T-cell (primary cell): ENCODE measurements around the gene CDK11A. TPM values are rescaled to one million over a fixed set of nuclear protein-coding genes. Genes with fewer than 3 reads are reported as not detected.
"Not testable (repeated sequence)": the region's sequence is repeated elsewhere in the genome, so short reads cannot be mapped to it uniquely, and the experiment has no call there.

ENCODE experiments used
- ATAC-seq, 4 experiments: fragments of 200-7000 bp in 3 of 4; fragments of 150-1000 bp in 1 of 4; cut with Tn5 transposase; replicated peaks in 1 of 4; 1 replicate in 3 of 4; 2 replicates in 1 of 4; pipeline ENCODE4 v1.10.0; 2021; ENCODE audit warnings: moderate library complexity in 3 of 4, mild to moderate bottlenecking in 2 of 4, moderate number of reproducible peaks in 1 of 4
- CTCF ChIA-PET, 2 donors: fragments of 300-600 bp; sonication (Branson Sonifier 250); formaldehyde crosslinking; loops; one replicate each; lab custom pipeline; 2022; ENCODE audit warnings: antibody characterized with exemption in 2 of 2; lab: Charles Lee
- POLR2A ChIA-PET, 2 donors: fragments of 300-600 bp; sonication (Branson Sonifier 250); formaldehyde crosslinking; loops; one replicate each; lab custom pipeline; 2022; ENCODE audit warnings: antibody characterized with exemption in 2 of 2; lab: Charles Lee
- DNase-seq, 35 experiments: peaks; one replicate each; pipeline versions ENCODE4 v3.0.0 to v3.0.0-alpha.2; 2013 to 2023
- H3K27ac ChIP-seq: one replicate; pipeline ENCODE4 v1.5.1; 2013; ENCODE audit warnings: low read length
- H3K27me3 ChIP-seq, 2 experiments: replicated peaks in 1 of 2; 1 replicate in 1 of 2; 2 replicates in 1 of 2; pipeline versions ENCODE4 v1.6.1 to v1.7.0; 2013; ENCODE audit warnings: low read length in 1 of 2, mixed read lengths in 1 of 2; ENCODE audit not compliant: control insufficient read depth in 2 of 2, insufficient read depth in 2 of 2; ENCODE audit errors: extremely low read depth in 1 of 2
- H3K36me3 ChIP-seq, 2 donors: 1 replicate in 1 of 2; 2 replicates in 1 of 2; pipeline versions ENCODE4 v1.6.1 to v1.7.0; 2013; ENCODE audit warnings: low read length in 1 of 2; ENCODE audit not compliant: control insufficient read depth in 2 of 2, insufficient read depth in 1 of 2; ENCODE audit errors: extremely low read depth in 1 of 2
- H3K4me1 ChIP-seq, 2 experiments: 1 replicate in 1 of 2; 2 replicates in 1 of 2; pipeline versions ENCODE4 v1.6.1 to v1.7.0; 2013; ENCODE audit warnings: low read length in 2 of 2, mixed read lengths in 1 of 2; ENCODE audit not compliant: insufficient read depth in 2 of 2, control insufficient read depth in 1 of 2; ENCODE audit errors: extremely low read depth in 1 of 2
- H3K4me3 ChIP-seq, 2 donors: 1 replicate in 1 of 2; 2 replicates in 1 of 2; pipeline versions ENCODE4 v1.5.1 to v1.7.0; 2013; ENCODE audit warnings: mild to moderate bottlenecking in 2 of 2, low read length in 1 of 2, moderate library complexity in 1 of 2; ENCODE audit not compliant: control insufficient read depth in 1 of 2; ENCODE audit errors: extremely low read depth in 1 of 2
- H3K9me3 ChIP-seq: 2 replicates; pipeline ENCODE4 v1.7.0; 2013
- H3K27ac Mint-ChIP-seq, 2 donors: one replicate each; pipeline ENCODE4 v1.8.0; 2020 to 2021; ENCODE audit warnings: mild to moderate bottlenecking in 2 of 2, mixed read lengths in 2 of 2
- H3K27me3 Mint-ChIP-seq, 2 donors: one replicate each; pipeline ENCODE4 v1.8.0; 2021 to 2022; ENCODE audit warnings: mixed read lengths in 2 of 2
- H3K36me3 Mint-ChIP-seq: one replicate; pipeline ENCODE4 v1.8.0; 2021; ENCODE audit warnings: mixed read lengths
- H3K4me1 Mint-ChIP-seq, 3 donors: one replicate each; pipeline ENCODE4 v1.8.0; 2020 to 2022; ENCODE audit warnings: mixed read lengths in 3 of 3, mild to moderate bottlenecking in 1 of 3
- H3K4me3 Mint-ChIP-seq, 3 donors: one replicate each; pipeline ENCODE4 v1.8.0; 2020 to 2022; ENCODE audit warnings: mild to moderate bottlenecking in 3 of 3, mixed read lengths in 3 of 3, moderate library complexity in 3 of 3
- H3K9me3 Mint-ChIP-seq, 3 donors: one replicate each; pipeline ENCODE4 v1.8.0; 2020 to 2022; ENCODE audit warnings: mixed read lengths in 3 of 3
- WGBS: methylation state at CpG from one replicate; pipeline ENCODE4 v1.1.5; 2013; ENCODE audit warnings: missing lambda C conversion rate; ENCODE audit not compliant: insufficient coverage; 5-methylcytosine and 5-hydroxymethylcytosine counted together
- total RNA-seq, 35 experiments: library from RNA in 6 of 35; stranded (reverse) in 6 of 35; fragments of 120-200 nt in 1 of 35; gene quantifications; one replicate each; pipeline versions ENCODE4 v1.2.1 to v1.2.4 and lab custom pipeline; 2013 to 2026

Gene CDK11A
- total RNA-seq, 5 donors from 2014 or later (not counting 1 experiment from before 2014, with no cell fraction given) = 109 to 243 (median 182) TPM

DNA sequence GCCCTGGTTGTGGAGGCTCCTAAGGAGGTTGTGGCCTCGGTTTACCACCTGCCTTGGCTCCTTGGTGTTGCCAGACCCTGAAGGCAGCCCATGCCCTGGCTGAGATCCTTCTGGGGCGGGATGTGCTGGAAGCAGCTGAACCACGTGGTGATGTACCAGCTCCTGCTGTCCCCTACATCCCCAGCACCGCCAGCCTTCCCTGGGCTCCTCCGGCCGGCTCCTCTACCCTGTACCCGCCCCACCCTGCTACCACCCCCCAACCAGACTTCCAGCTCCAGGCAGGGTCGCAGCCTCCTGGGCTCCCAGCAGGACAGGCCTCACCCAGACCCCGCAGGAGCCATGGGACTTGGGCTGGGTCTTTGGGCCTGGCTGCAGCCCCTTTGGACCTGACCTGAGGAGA lies 25.8 kb upstream of the CDK11A start:
- H3K27ac ChIP-seq, H3K4me3 Mint-ChIP-seq, CTCF ChIA-PET, H3K27me3 Mint-ChIP-seq, H3K4me3 ChIP-seq, ATAC-seq, POLR2A ChIA-PET, H3K27ac Mint-ChIP-seq, H3K4me1 Mint-ChIP-seq, H3K9me3 Mint-ChIP-seq, H3K36me3 Mint-ChIP-seq, H3K4me1 ChIP-seq, H3K27me3 ChIP-seq, DNase-seq, H3K9me3 ChIP-seq: not testable (repeated sequence)
- 93% methylated on average over 2 of the region's 9 CpGs for WGBS
- H3K36me3 ChIP-seq = peaks cover 15 to 16% of the 10 kb centered on the region in 2 donors

DNA sequence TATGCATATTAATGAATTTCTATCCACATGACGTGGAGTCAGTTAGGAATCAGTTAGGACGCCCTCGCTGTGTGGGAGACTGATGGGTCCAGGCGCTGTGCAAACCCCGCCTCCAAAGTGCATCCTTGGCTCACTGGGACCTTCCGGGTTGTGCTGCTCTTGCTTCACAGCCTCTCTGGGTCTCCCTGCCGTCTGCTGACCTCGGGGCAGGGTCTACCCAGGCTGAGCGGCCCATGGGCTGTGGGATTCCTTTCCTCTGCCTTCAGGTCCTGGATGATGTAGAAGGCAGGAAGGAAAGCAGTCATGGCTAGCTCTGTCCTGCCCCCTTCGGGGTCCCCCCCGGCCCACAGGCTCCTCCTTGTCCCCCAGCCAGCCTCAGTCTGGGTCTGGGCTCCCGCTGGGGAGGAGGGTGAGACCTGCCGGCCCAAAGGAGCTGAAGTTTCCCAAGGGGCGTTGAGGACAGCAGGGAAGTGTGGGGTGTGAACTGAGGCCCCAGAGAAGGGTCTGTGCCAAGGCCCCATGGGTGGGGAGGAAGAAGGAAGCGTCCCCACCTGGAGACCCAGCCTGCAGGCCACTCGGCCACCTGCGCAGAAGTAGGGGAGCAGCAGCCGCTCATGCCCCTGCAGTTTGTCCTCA lies 24.6 kb upstream of the CDK11A start:
- 89% methylated on average over 6 of the region's 18 CpGs for WGBS
- Mint-ChIP-seq H3K4me3 (peak overlapping the region in 1 of 3 donors; percentile 49), H3K9me3 (no peaks in the 10 kb centered on the region), H3K27me3 (no peaks in the 10 kb centered on the region), H3K36me3 (no peaks in the 10 kb centered on the region), H3K27ac (peak overlapping the region in 1 of 2 donors; percentile 58), H3K4me1 (peaks cover 0 to 6% (median 4%) of the 10 kb centered on the region in 3 donors)
- Histone ChIP-seq H3K4me1 (peaks cover 0 to 5% of the 10 kb centered on the region in 2 experiments), H3K9me3 (no peaks in the 10 kb centered on the region), H3K27ac (no peak overlapping the region), H3K4me3 (no peak overlapping the region), H3K27me3 (no peaks in the 10 kb centered on the region), H3K36me3 (peaks cover 11 to 12% of the 10 kb centered on the region in 2 donors)
- DNase-seq (no peak), ATAC-seq (no peak)
- CTCF ChIA-PET = no interaction called here
- POLR2A ChIA-PET = no interaction called here

DNA sequence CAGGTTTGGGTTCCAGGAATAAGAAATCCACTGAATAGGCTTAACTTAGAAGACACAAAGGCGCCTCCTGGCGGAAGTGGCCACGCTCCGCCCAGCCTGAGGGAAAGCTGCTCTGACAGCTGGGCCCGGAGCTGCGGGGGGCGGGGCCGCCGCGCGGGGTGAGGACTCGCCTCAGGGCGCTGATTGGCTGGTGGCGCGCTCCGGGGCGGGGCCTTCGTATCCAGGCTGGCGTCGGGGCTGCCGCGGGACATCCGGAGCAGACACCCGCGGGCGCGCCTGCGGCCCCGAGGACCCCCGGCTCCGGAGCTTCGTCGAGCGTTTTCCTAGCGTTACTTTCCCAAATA lies 22.4 kb upstream of the CDK11A start:
- H3K9me3 Mint-ChIP-seq, H3K36me3 Mint-ChIP-seq, H3K36me3 ChIP-seq, H3K4me1 ChIP-seq, H3K27me3 ChIP-seq, DNase-seq, CTCF ChIA-PET, H3K4me1 Mint-ChIP-seq, H3K9me3 ChIP-seq, POLR2A ChIA-PET, H3K27me3 Mint-ChIP-seq: not testable (repeated sequence)
- WGBS = no CpG with 5 or more reads among the region's 35 CpGs
- peak overlapping the region; percentile 92 for H3K27ac ChIP-seq
- peak overlapping the region in 1 of 2 donors; percentile 40 for H3K4me3 ChIP-seq
- peak; percentile 81 to 89 (median 82) for ATAC-seq
- peak overlapping the region in 2 of 3 donors; percentile 75 to 84 for H3K4me3 Mint-ChIP-seq
- peak overlapping the region in 1 of 2 donors; percentile 97 for H3K27ac Mint-ChIP-seq

DNA sequence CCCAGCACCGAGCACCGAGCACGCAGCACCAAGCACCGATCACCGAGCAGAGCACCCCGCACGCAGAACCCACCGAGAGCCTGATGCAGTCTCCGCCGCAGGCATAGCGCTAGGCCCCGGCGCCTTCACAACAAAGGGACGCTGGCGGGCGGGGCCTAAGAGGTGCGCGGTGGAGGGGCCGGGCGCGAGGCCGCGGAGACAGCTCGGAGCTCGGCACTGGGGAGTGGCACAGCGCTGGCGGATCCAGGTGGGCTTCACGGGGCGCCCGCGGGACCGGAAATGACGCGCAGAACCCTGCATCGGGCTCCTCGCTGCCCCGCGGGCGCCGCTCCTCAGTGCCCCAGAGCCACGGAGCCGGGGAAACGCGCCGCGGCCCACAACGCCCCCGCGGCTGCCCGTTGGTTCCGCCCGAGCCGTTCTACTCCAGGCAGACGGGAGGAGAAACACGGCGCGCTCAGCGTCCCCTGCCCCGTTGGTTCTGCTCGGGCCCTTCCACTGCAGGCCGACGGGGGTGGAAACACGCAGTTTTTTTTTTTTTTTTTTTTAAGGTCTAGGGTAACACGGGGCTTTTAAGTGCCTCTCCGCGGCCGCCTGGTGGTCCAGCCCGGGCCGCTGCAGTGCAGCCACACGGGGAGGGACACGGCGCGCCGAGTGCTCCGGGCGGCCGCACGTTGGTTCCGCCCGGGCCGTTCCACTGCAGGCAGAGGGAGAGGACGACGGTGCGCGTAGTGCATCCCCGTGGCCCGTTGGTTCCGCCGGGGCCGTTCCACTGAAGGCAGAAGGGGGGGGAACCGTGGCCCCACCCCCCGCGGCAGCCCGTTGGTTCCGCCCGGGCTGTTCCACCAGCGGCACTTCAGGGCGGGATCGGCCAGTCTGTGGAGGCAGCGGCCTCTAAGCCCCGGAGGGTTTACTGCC lies 21.8 kb upstream of the CDK11A start:
- H3K4me3 Mint-ChIP-seq = peak overlapping the region; percentile 58 to 84 (median 59)
- CTCF ChIA-PET, H3K27me3 ChIP-seq, H3K27me3 Mint-ChIP-seq, POLR2A ChIA-PET, H3K4me1 Mint-ChIP-seq, H3K9me3 ChIP-seq, H3K36me3 ChIP-seq, H3K9me3 Mint-ChIP-seq, H3K36me3 Mint-ChIP-seq, H3K4me1 ChIP-seq: not testable (repeated sequence)
- peak; percentile 70 to 80 (median 72) for ATAC-seq
- peak overlapping the region in 1 of 2 donors; percentile 40 for H3K4me3 ChIP-seq
- peak overlapping the region; percentile 86 to 97 for H3K27ac Mint-ChIP-seq
- DNase-seq = peak; percentile 31 to 94 (median 82)
- no CpG with 5 or more reads among the region's 101 CpGs for WGBS
- H3K27ac ChIP-seq = peak overlapping the region; percentile 92

DNA sequence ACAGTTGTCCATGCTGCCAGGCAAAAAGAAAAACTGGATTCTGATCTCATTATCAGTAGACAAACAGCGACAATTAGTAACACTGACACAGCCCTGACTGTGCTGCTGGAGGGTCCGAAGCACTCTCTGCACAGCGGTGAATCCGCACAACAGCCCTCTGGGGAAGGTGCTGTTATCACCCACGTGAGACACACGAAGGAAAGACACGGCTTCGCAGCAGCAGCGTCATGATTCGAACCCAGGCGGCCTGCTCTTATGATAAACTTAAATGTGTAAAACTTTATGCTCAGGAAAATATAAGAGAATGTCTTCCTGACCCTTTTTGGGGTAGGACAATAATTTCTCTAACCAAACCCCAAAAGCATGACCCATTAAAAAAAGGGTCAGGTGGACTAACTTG lies 18.4 kb upstream of the CDK11A start:
- H3K4me3 Mint-ChIP-seq = peak overlapping the region in 1 of 3 donors; percentile 33
- H3K4me1 Mint-ChIP-seq, H3K27ac ChIP-seq, H3K36me3 Mint-ChIP-seq, H3K9me3 Mint-ChIP-seq, H3K4me3 ChIP-seq, DNase-seq, H3K27me3 Mint-ChIP-seq, ATAC-seq, H3K27ac Mint-ChIP-seq, H3K36me3 ChIP-seq, CTCF ChIA-PET, H3K27me3 ChIP-seq, H3K4me1 ChIP-seq, POLR2A ChIA-PET, H3K9me3 ChIP-seq: not testable (repeated sequence)
- WGBS = 96% methylated on average over 4 of the region's 11 CpGs

DNA sequence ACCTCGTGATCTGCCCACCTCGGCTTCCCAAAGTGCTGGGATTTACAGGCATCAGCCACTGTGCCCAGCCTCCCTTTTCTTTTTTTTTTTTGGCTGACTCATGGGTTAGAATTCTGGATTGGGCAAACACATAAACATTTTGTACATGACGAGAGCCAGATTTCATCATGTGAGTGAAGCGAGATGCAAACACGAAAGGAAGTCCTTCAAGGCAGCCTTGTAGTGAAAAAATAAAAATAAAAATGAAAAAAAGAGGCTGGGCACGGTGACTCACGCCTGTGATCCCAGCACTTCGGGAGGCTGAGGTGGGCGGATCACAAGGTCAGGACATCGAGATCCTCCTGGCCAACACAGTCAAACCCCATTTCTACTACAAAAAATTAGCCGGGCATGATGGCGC lies 16.9 kb upstream of the CDK11A start:
- H3K4me3 ChIP-seq, H3K27ac ChIP-seq, H3K9me3 ChIP-seq, H3K27me3 ChIP-seq, H3K27ac Mint-ChIP-seq, ATAC-seq, DNase-seq, H3K36me3 Mint-ChIP-seq, H3K4me1 Mint-ChIP-seq, H3K36me3 ChIP-seq, POLR2A ChIA-PET, H3K4me1 ChIP-seq, H3K27me3 Mint-ChIP-seq, H3K4me3 Mint-ChIP-seq, CTCF ChIA-PET, H3K9me3 Mint-ChIP-seq: not testable (repeated sequence)
- 100% methylated on average over 2 of the region's 12 CpGs for WGBS
